C4-2B (cell line): ENCODE data around the gene TOM1L2.

ENCODE experiments used
- CTCF ChIP-seq: fragments of 450-650 bp; conservative IDR thresholded peaks from 2 replicates; pipeline ENCODE4 v1.5.1; 2017; ENCODE audit warnings: mild to moderate bottlenecking
- ZFX ChIP-seq: fragments of 450-650 bp; IDR thresholded peaks from 2 replicates; pipeline ENCODE4 v1.6.1; 2017

GRCh38 chr17:17837380-17837821 lies 134.8 kb downstream of the TOM1L2 start:
- no peak for TF ChIP-seq CTCF
- TF ChIP-seq ZFX: no peak
